ENCODE results near the gene ATP4B.
"Not testable (repeated sequence)": the region's sequence is repeated elsewhere in the genome, so short reads cannot be mapped to it uniquely, and the experiment has no call there.

The ATP4B gene

GRCh38 chr13:113623491-113624234 lies 34.3 kb downstream of the ATP4B start:
- DNase-seq = no peak

DNA sequence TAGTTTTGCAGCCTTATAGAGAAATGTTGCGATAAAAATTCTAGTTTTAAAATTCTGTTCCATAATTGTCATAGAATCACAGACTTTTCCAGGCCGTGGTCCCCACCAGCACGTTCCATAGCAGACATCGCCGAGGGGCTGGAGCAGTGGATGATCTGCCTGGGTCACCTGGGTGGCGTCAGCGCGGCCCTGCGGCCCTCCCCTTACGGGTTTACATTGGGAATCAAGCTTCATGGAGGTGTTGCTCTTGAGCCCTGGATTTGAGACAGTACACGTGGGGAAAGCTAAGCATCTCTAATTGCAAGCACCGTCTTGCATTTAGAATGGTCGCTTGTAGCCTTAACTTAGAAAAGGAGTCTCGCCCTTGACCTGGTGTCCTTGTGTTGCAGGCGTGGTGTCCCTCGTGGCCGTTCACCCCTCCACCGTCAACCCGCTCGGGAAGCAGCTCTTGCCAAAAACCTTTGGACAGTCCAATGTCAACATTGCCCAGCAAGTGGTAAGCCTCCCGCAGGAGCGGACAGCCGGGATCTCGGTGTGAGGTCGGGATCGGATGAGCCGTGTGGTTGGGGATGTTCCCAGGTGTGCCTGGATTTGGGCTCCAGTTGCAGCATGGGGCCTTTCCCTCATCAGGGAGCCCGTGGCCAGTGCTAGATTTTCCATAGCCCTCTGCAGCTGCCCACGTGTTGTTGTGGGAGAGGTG lies 35.1 kb downstream of the ATP4B start:
- DNase-seq = no peak

- DNase-seq = not testable (repeated sequence)
Observed at GRCh38 chr13:113621986-113622550, 35.9 kb downstream of the ATP4B start.

GRCh38 chr13:113621498-113621897 lies 36.5 kb downstream of the ATP4B start:
- not testable (repeated sequence) for DNase-seq

GRCh38 chr13:113621046-113621445 lies 37.0 kb downstream of the ATP4B start:
- DNase-seq = no peak

DNA sequence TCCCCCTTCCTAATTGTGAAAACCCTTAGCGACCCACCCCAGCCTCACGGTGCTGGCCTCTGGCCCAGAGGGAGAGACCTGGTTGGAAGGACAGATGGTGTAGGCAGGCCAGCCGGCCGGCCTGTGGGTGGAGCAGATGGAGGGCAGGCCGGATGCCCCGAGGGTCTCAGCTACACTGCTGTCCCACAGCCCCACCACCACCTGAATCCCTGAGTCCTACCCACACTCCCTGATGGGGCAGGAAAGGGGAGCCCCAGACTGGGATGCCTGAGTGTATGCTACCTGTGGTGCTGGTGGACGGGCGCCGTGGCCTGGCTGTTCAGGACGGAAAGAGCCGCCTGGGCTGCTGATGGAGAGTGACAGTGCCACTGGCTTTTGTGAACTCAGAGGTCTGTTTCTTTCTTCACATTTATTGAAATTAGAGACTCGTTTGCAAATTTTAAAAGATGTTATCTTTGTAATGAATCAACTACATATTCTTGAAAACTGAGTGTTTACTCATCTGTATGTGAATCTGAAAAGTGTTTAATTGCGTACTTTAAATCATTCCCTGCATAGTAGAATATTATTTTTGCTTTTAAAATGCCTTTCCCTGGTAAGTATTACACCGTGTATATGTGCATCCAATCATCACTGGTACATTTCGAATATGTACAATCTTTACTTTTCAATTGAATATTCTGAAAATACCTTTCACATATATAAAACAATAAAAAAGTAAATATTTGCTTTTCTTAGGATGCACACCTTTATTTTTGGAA lies 37.8 kb downstream of the ATP4B start:
- no peak for DNase-seq

DNA sequence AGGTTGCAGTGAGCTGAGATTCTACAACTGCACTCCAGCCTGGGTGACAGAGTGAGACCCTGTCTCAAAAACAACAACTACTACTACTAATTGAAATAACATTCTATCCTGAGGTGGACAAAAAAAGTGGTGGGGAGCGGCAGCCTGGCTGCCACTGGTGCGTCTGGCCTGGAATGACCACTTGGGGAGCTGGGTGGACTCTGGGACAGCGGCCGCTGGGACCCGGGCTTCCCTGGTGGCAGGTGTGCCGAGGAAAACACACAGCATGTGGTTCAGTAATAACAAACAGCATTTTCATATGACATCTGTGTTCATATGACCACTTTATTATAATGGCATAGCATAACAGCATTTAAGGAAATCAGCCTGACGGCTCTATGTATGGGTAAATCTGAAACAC lies 39.5 kb downstream of the ATP4B start:
- no peak for DNase-seq

GRCh38 chr13:113617961-113618360 lies 40.0 kb downstream of the ATP4B start:
- no peak for DNase-seq

- peak; percentile 15 for DNase-seq
Observed at GRCh38 chr13:113616991-113617749, 40.8 kb downstream of the ATP4B start.

GRCh38 chr13:113616281-113616906 lies 41.6 kb downstream of the ATP4B start:
- DNase-seq = no peak

DNA sequence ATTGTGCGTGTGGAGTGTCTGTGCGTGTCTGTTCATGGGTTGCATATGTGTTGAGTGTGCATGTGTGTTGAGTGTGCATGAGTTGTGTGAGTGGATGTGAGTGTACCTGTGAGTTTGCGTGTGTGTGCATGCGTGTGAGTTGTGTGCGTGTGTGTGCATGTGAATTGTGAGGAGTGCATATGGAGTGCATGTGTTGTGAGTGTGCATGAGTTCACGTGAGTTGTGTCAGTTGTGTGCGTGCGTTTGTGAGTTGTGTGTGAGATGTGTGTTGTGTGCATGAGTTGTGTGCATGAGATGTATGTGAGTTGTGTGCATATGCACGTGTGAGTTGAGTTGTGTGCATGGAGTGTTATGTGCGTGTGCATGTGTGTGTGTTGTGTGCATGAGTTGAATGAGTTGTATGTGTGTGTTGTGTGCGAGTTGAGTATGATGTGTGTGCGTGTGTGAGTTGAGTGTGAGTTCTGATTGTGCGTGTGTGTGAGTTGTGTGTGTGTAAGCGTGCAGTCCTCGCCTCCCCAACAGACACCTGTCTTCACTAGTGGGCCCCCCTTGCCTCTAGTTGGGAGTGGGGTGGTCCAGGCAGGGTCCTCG lies 44.1 kb downstream of the ATP4B start:
- DNase-seq = no peak

- no peak for DNase-seq
Observed at GRCh38 chr13:113612607-113613006, 45.4 kb downstream of the ATP4B start.

DNA sequence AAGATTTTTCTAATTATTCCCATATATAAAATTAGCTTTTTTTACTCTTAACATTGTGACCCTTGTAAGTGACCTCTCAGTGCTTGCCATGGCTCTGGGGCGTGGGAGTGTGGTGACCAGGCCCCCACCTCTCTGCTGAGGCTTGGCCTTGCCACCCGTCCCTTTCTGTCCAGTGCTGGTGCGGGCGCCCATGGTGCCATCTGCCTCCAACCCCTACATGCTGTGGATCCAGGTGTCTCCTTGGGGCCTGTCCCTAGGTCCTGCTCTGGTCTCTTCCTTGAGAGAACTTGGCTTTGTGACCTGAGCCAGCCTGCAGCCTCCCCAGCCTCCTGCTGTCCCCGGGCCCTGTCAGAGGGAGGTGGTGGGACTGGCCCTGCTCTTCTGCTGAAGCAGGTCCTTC lies 46.0 kb downstream of the ATP4B start:
- no peak for DNase-seq

DNA sequence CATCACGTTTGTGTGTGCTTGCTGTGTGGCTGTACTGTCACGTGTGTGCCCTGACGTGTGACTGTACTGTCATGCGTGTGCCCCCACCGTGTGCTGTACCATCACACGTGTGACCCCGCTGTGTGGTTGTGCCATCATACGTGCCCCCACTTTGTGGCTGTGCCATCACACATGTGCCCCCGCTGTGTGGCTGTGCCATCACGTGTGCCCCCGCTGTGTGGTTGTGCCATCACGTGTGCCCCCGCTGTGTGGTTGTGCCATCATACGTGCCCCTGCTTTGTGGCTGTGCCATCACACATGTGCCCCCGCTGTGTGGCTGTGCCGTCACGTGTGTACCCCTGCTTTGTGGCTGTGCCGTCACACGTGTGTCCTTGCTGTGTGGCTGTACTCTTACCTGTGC lies 47.7 kb downstream of the ATP4B start:
- no peak for DNase-seq

GRCh38 chr13:113609616-113610015 lies 48.4 kb downstream of the ATP4B start:
- no peak for DNase-seq

- no peak for DNase-seq
Observed at GRCh38 chr13:113608967-113609533, 48.9 kb downstream of the ATP4B start.

DNA sequence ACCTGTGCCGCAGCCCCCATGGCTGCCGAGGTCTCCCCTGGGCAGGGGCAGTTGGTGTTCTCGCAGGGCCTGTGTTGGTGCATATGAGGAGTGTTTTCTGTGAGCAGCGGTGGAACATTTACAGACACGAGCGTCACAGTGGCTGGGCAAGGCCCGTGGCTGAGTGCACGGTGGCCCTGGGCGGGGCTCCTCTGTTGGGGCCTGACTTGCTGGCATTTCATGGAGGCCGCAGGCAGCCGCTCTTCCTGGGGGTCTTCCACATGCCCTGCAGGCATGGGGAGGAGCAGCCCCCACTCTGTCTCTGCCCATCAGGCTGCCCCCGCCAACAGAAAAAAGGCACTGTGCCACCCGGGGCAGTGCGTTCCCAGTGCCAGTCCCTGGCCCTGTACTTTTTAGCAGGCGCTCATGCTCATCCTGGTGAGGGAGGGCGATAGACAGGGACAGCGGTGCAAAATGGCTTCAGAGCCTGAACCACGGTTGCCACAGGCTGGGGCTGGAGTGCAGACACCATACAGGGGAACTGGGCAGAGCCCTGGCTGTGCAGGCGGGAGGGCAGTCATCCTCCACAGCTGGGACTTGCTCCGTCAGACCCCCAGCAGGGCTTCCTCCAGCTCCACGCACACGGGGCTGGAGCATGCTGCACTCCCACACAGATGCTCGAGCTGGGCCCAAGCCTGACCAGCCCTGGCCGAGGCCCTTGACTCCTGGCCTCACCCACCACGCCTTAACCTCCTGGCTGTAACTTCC lies 49.9 kb downstream of the ATP4B start:
- DNase-seq = no peak

DNA sequence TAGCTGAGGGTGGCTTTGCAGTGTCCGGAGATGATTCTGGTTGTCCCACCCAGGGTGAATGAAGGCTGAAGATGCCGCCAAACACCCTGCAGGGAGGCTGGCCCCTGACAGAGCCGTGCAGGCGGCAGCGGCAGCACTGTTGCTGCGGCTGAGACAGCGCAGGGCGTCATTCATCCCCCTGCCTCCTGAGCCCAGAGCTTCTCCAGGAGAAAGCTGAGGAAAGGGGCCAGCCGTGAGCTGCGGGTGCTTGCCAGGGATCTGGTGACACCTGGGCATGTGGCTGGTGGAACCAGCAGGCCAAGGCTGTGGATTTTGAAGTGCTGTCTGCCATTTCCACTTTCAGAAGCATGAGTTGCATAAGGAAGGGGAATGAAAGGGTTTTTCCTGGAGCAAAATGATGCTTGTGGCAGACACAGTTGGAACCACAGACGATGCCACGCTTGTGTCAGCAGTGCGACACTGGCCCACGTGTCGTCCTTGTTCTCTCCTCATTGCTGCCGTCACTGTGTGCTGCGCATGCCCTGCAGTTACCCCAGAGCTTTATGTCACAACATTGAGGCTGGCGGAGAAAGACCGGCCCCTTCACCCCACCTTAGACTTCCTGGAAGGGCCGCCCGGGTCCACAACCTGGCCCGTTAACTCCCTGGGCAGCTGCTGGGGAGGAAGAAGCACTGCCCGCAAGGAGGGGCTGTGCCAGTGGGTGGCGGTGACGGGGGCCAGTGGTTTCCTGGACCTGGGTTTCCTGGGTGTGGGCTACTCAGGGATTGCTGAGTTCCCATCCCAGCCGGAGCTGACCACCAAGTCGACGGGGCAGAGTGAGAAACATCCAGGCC lies 50.7 kb downstream of the ATP4B start:
- DNase-seq = no peak

- no peak for DNase-seq
Observed at GRCh38 chr13:113605866-113606438, 52.0 kb downstream of the ATP4B start.
